Stimulated activated naive CD8-positive, alpha-beta T cell treated with anti-CD3 and anti-CD28 coated beads, Interleukin-15, Interleukin-2, amounts not matched to agents 100 ng/mL and 50 ng/mL, for 24 hours (primary cell): ENCODE measurements around the gene ACSM3.
"Not testable (repeated sequence)": the region's sequence is repeated elsewhere in the genome, so short reads cannot be mapped to it uniquely, and the experiment has no call there.

Experiments
- H3K27ac Mint-ChIP-seq: one replicate; pipeline ENCODE4 v1.8.0; 2021; ENCODE audit warnings: mild to moderate bottlenecking, mixed read lengths
- H3K27me3 Mint-ChIP-seq: one replicate; pipeline ENCODE4 v1.8.0; 2021; ENCODE audit warnings: mixed read lengths
- H3K36me3 Mint-ChIP-seq: one replicate; pipeline ENCODE4 v1.8.0; 2021; ENCODE audit warnings: low read depth, mixed read lengths
- H3K4me1 Mint-ChIP-seq: one replicate; pipeline ENCODE4 v1.8.0; 2021; ENCODE audit warnings: low read depth, mixed read lengths
- H3K4me3 Mint-ChIP-seq: one replicate; pipeline ENCODE4 v1.8.0; 2021; ENCODE audit warnings: mild to moderate bottlenecking, mixed read lengths
- H3K9me3 Mint-ChIP-seq: one replicate; pipeline ENCODE4 v1.8.0; 2021; ENCODE audit warnings: mixed read lengths

The ACSM3 gene

GRCh38 chr16:20768818-20769217, 5.0 kb downstream of the ACSM3 start:
- Mint-ChIP-seq H3K9me3 (no peaks in the 10 kb centered on the region), H3K4me3 (no peak overlapping the region), H3K36me3 (no peaks in the 10 kb centered on the region), H3K4me1 (peaks cover 12% of the 10 kb centered on the region), H3K27me3 (no peaks in the 10 kb centered on the region), H3K27ac (no peak overlapping the region)

- Mint-ChIP-seq H3K4me1 (no peaks in the 10 kb centered on the region), H3K36me3 (no peaks in the 10 kb centered on the region), H3K4me3 (no peak overlapping the region), H3K27me3 (no peaks in the 10 kb centered on the region), H3K9me3 (no peaks in the 10 kb centered on the region), H3K27ac (no peak overlapping the region)
These were observed 9.9 kb downstream of the ACSM3 start for GRCh38 chr16:20773679-20774078.

- H3K27me3 Mint-ChIP-seq: no peaks in the 10 kb centered on the region
- H3K9me3 Mint-ChIP-seq: no peaks in the 10 kb centered on the region
- H3K4me1 Mint-ChIP-seq: no peaks in the 10 kb centered on the region
- no peak overlapping the region for H3K4me3 Mint-ChIP-seq
- H3K27ac Mint-ChIP-seq: no peak overlapping the region
- H3K36me3 Mint-ChIP-seq: peaks cover under 1% of the 10 kb centered on the region
These were observed 11.0 kb downstream of the ACSM3 start for GRCh38 chr16:20774703-20775362.

GRCh38 chr16:20781697-20782096, 17.9 kb downstream of the ACSM3 start:
- H3K4me1 Mint-ChIP-seq: no peaks in the 10 kb centered on the region
- no peak overlapping the region for H3K27ac Mint-ChIP-seq
- peaks cover 9% of the 10 kb centered on the region for H3K36me3 Mint-ChIP-seq
- H3K27me3 Mint-ChIP-seq: no peaks in the 10 kb centered on the region
- no peak overlapping the region for H3K4me3 Mint-ChIP-seq
- no peaks in the 10 kb centered on the region for H3K9me3 Mint-ChIP-seq

GRCh38 chr16:20782470-20782869, 18.7 kb downstream of the ACSM3 start:
- Mint-ChIP-seq H3K4me3 (no peak overlapping the region), H3K36me3 (peaks cover 9% of the 10 kb centered on the region), H3K27ac (no peak overlapping the region), H3K9me3 (no peaks in the 10 kb centered on the region), H3K4me1 (no peaks in the 10 kb centered on the region), H3K27me3 (no peaks in the 10 kb centered on the region)

- no peaks in the 10 kb centered on the region for H3K9me3 Mint-ChIP-seq
- no peaks in the 10 kb centered on the region for H3K4me1 Mint-ChIP-seq
- H3K4me3 Mint-ChIP-seq: no peak overlapping the region
- H3K27ac Mint-ChIP-seq: no peak overlapping the region
- peaks cover 9% of the 10 kb centered on the region for H3K36me3 Mint-ChIP-seq
- no peaks in the 10 kb centered on the region for H3K27me3 Mint-ChIP-seq
These were observed 20.4 kb downstream of the ACSM3 start for GRCh38 chr16:20784204-20784603.

- no peak overlapping the region for H3K27ac Mint-ChIP-seq
- H3K4me3 Mint-ChIP-seq: no peak overlapping the region
- H3K4me1 Mint-ChIP-seq: no peaks in the 10 kb centered on the region
- H3K36me3 Mint-ChIP-seq: no peaks in the 10 kb centered on the region
- no peaks in the 10 kb centered on the region for H3K27me3 Mint-ChIP-seq
- no peaks in the 10 kb centered on the region for H3K9me3 Mint-ChIP-seq
These were observed 25.3 kb downstream of the ACSM3 start for GRCh38 chr16:20789130-20789529.

- Mint-ChIP-seq H3K27me3 (no peaks in the 10 kb centered on the region), H3K4me1 (no peaks in the 10 kb centered on the region), H3K4me3 (no peak overlapping the region), H3K36me3 (peaks cover 5% of the 10 kb centered on the region), H3K9me3 (no peaks in the 10 kb centered on the region), H3K27ac (no peak overlapping the region)
These were observed 28.3 kb downstream of the ACSM3 start for GRCh38 chr16:20791923-20792612.

- H3K27ac Mint-ChIP-seq: no peak overlapping the region
- peaks cover 7% of the 10 kb centered on the region for H3K4me1 Mint-ChIP-seq
- H3K27me3 Mint-ChIP-seq: no peaks in the 10 kb centered on the region
- H3K36me3 Mint-ChIP-seq: peaks cover 32% of the 10 kb centered on the region
- no peaks in the 10 kb centered on the region for H3K9me3 Mint-ChIP-seq
- H3K4me3 Mint-ChIP-seq: no peak overlapping the region
These were observed 34.5 kb downstream of the ACSM3 start for GRCh38 chr16:20798364-20798763.

- Mint-ChIP-seq H3K36me3 (peaks cover 33% of the 10 kb centered on the region), H3K27me3 (no peaks in the 10 kb centered on the region), H3K4me1 (peaks cover 7% of the 10 kb centered on the region), H3K9me3 (no peaks in the 10 kb centered on the region), H3K27ac (no peak overlapping the region), H3K4me3 (no peak overlapping the region)
These were observed 35.8 kb downstream of the ACSM3 start for GRCh38 chr16:20799599-20799998.

- Mint-ChIP-seq H3K27ac (no peak overlapping the region), H3K4me3 (no peak overlapping the region), H3K27me3 (no peaks in the 10 kb centered on the region), H3K36me3 (peaks cover 33% of the 10 kb centered on the region), H3K9me3 (no peaks in the 10 kb centered on the region), H3K4me1 (peaks cover 13% of the 10 kb centered on the region)
These were observed 37.5 kb downstream of the ACSM3 start for GRCh38 chr16:20801278-20801677.

GRCh38 chr16:20803192-20803560, 39.4 kb downstream of the ACSM3 start:
- Mint-ChIP-seq H3K4me1 (peaks cover 24% of the 10 kb centered on the region), H3K9me3 (no peaks in the 10 kb centered on the region), H3K4me3 (no peak overlapping the region), H3K27me3 (no peaks in the 10 kb centered on the region), H3K36me3 (peaks cover 23% of the 10 kb centered on the region), H3K27ac (peak overlapping the region; percentile 27)

GRCh38 chr16:20803561-20804214, 39.9 kb downstream of the ACSM3 start:
- Mint-ChIP-seq H3K27me3 (no peaks in the 10 kb centered on the region), H3K4me3 (no peak overlapping the region), H3K27ac (peak overlapping the region; percentile 27), H3K4me1 (peaks cover 22% of the 10 kb centered on the region), H3K36me3 (peaks cover 17% of the 10 kb centered on the region), H3K9me3 (no peaks in the 10 kb centered on the region)

GRCh38 chr16:20805684-20806167, 41.9 kb downstream of the ACSM3 start:
- H3K27me3 Mint-ChIP-seq, H3K9me3 Mint-ChIP-seq, H3K36me3 Mint-ChIP-seq: not testable (repeated sequence)
- Mint-ChIP-seq H3K27ac (peak overlapping the region; percentile 70), H3K4me1 (peaks cover 19% of the 10 kb centered on the region), H3K4me3 (peak overlapping the region; percentile 97)
